ENCODE measurements around the gene NARF.

Gene NARF

DNA sequence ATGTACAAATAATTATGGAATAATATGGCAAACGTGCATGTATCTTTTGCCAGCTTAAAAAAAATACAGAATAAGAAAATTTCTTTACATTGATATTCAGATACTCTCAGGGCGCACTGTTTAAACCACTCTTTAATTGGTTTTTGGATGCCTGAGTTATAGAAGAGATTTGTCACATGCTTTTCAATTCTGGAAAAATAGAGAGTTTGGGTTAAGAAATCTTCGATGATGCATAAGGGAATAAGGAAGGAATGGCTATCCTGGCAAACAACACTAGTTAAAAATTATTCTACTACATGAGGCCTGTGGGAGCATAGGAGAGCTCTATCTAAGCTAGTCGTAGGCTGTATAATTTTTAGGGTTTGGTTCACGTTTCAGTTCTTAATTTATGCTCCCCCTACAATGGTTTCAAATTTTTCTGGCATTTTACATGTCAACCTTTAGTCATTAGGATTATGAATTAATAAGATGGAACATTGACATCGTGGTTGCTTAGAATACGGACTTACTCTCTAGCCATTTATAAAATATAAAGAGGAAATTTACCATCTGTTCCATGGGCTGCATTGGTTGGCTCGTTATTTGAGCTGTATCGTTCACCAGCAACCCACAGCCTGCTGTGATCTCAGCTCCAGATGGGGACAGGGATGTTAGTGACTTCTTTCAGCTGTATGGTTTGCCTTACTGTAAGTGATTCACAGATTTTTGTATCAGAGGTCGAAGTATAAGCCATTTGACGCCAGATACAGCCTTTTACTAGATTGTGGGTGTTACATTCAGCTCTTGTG, 15.9 kb downstream of the NARF start:
- Histone ChIP-seq H3K4me3 (ENCODE audit: low read length) (no peak overlapping the region), H3K4me1 (ENCODE audit: control insufficient read depth, insufficient read depth, low read length) (no peaks in the 10 kb centered on the region), H3K9me3 (ENCODE audit: control insufficient read depth, low read length) (no peaks in the 10 kb centered on the region), H3K36me3 (ENCODE audit: control insufficient read depth, insufficient read depth, low read length) (peaks cover 8% of the 10 kb centered on the region), H3K9ac (ENCODE audit: low read length) (no peak overlapping the region), H3K27me3 (ENCODE audit: control insufficient read depth, insufficient read depth, low read length) (no peaks in the 10 kb centered on the region)

DNA sequence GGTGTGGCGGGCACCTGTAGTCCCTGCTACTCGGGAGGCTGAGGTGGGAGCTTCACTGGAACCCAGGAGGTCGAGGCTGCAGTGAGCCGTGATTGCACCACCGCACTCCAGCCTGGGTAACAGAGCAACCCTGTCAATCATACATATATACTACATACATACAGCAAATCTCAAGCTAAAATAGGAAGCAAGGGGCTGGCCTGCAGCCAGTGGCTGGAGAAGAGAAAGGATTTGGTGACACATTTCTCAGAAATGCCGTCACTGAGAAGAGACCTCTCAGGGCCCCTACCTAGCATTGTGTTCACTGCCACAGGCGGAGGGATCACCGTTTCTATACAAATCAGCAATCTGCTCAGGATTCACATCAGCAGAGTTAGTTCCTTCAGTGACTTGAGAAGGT, 16.9 kb downstream of the NARF start:
- H3K4me3 ChIP-seq (ENCODE audit: low read length) = no peak overlapping the region
- H3K27me3 ChIP-seq (ENCODE audit: control insufficient read depth, insufficient read depth, low read length) = no peaks in the 10 kb centered on the region
- H3K9me3 ChIP-seq (ENCODE audit: control insufficient read depth, low read length) = no peaks in the 10 kb centered on the region
- H3K4me1 ChIP-seq (ENCODE audit: control insufficient read depth, insufficient read depth, low read length) = no peaks in the 10 kb centered on the region
- H3K9ac ChIP-seq (ENCODE audit: low read length) = no peak overlapping the region
- peaks cover 14% of the 10 kb centered on the region for H3K36me3 ChIP-seq (ENCODE audit: control insufficient read depth, insufficient read depth, low read length)

DNA sequence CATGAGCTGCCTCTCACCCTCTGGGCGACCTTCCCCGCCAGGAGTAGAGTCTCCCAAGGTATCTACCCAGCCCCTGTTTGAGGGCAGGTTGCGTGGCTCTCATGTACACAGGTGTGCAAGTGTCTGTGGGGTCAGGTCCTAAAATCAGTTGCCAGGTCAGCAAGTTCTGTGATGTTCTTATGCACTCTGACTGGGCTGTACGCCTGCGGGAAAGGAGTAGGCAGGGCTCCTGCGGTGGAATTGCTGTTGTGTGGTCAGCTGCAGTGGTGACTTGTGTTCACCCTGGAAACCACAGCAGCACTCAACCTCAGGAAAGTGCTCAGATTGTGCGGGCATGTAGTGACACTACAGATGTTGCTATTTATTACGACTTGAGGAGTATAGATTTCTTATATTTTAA, 19.4 kb downstream of the NARF start:
- Histone ChIP-seq H3K27me3 (ENCODE audit: control insufficient read depth, insufficient read depth, low read length) (no peaks in the 10 kb centered on the region), H3K9ac (ENCODE audit: low read length) (no peak overlapping the region), H3K4me3 (ENCODE audit: low read length) (no peak overlapping the region), H3K36me3 (ENCODE audit: control insufficient read depth, insufficient read depth, low read length) (peaks cover 14% of the 10 kb centered on the region), H3K4me1 (ENCODE audit: control insufficient read depth, insufficient read depth, low read length) (no peaks in the 10 kb centered on the region), H3K9me3 (ENCODE audit: control insufficient read depth, low read length) (no peaks in the 10 kb centered on the region)

DNA sequence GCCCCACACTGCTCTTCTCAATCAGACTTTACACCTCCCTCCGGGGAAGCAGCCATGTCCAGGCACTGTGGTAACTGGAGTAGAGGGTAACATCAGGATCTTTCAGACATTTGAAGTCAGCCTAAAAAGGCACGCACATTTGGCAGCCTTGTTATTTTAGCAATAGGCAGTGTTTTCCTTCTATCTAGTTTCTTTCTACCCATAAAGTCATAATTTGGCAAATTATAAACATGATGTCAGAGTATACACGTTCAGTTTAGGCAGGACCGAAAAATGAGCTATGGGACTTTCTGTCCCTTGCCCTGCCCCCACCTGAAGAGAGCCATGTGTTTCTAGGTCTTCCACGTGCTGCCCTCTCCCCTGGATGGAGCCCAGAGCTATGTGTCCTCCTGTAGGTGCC, 21.1 kb downstream of the NARF start:
- Histone ChIP-seq H3K36me3 (ENCODE audit: control insufficient read depth, insufficient read depth, low read length) (peaks cover 19% of the 10 kb centered on the region), H3K4me1 (ENCODE audit: control insufficient read depth, insufficient read depth, low read length) (no peaks in the 10 kb centered on the region), H3K4me3 (ENCODE audit: low read length) (no peak overlapping the region), H3K27me3 (ENCODE audit: control insufficient read depth, insufficient read depth, low read length) (no peaks in the 10 kb centered on the region), H3K9me3 (ENCODE audit: control insufficient read depth, low read length) (no peaks in the 10 kb centered on the region), H3K9ac (ENCODE audit: low read length) (no peak overlapping the region)

DNA sequence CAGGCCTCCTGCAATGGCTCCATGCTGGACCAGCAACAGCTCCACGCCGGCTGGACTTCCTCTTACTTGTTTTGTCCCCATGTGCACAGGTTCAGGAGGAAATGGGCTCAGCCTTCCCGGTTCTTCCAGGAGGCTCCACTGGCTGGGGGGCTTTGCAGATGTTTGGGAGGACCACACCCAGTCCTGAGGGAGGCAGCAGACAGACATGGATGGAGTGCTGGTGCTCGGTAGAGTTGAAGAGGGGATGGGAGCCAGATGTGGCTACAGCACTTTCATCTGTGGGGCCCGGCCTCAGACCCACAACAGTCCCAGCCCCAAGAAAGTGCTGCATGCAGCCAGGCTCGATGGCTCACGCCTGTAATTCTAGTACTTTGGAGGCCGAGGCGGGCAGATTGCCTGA, 21.8 kb downstream of the NARF start:
- no peaks in the 10 kb centered on the region for H3K27me3 ChIP-seq (ENCODE audit: control insufficient read depth, insufficient read depth, low read length)
- peaks cover 23% of the 10 kb centered on the region for H3K36me3 ChIP-seq (ENCODE audit: control insufficient read depth, insufficient read depth, low read length)
- H3K4me3 ChIP-seq (ENCODE audit: low read length) = no peak overlapping the region
- H3K4me1 ChIP-seq (ENCODE audit: control insufficient read depth, insufficient read depth, low read length) = no peaks in the 10 kb centered on the region
- H3K9ac ChIP-seq (ENCODE audit: low read length) = no peak overlapping the region
- H3K9me3 ChIP-seq (ENCODE audit: control insufficient read depth, low read length) = no peaks in the 10 kb centered on the region

DNA sequence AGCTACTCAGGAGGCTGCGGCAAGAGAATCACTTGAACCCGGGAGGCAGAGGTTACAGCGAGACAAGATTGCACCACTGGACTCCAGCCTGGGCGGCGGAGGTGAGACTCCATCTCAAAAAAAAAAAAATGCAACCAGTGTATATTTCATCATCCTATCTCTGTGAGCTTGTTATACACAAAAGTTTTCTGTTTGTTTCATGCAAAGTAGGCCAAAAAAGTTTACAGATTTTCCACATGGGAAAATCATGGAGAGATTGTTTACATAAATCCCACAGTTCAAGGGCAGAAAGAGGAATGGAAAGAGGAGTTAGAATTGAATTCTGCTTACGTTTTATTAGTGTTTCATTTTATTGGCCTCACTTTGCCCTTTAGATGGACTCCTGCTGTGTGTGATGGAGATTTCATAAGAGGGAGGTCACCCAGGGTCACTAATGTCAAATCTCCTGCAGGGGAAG, 24.7 kb downstream of the NARF start:
- no peak overlapping the region for H3K4me3 ChIP-seq (ENCODE audit: low read length)
- peaks cover 30% of the 10 kb centered on the region for H3K36me3 ChIP-seq (ENCODE audit: control insufficient read depth, insufficient read depth, low read length)
- no peaks in the 10 kb centered on the region for H3K9me3 ChIP-seq (ENCODE audit: control insufficient read depth, low read length)
- peaks cover 8% of the 10 kb centered on the region for H3K4me1 ChIP-seq (ENCODE audit: control insufficient read depth, insufficient read depth, low read length)
- H3K27me3 ChIP-seq (ENCODE audit: control insufficient read depth, insufficient read depth, low read length) = no peaks in the 10 kb centered on the region
- no peak overlapping the region for H3K9ac ChIP-seq (ENCODE audit: low read length)

DNA sequence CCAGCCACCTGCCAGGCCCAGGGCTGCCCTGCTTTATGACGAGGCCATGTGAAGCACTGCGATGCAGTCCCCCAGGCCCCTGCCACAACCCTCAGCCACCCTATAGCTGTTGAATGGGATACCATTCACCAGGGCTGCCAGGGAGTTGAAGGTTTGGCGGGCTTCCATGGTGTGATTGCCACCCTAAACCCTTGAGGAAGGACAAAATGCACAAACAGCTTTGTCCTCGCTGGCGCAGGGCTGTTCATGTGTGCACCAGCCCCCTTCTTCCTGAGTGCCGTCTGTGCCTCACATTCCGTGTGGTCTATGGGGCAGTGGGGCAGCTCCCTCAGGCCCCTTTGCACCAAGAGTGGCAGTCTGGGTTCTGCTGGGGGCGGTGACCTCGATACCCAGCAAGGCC, 25.3 kb downstream of the NARF start:
- Histone ChIP-seq H3K9me3 (ENCODE audit: control insufficient read depth, low read length) (no peaks in the 10 kb centered on the region), H3K36me3 (ENCODE audit: control insufficient read depth, insufficient read depth, low read length) (peaks cover 27% of the 10 kb centered on the region)

DNA sequence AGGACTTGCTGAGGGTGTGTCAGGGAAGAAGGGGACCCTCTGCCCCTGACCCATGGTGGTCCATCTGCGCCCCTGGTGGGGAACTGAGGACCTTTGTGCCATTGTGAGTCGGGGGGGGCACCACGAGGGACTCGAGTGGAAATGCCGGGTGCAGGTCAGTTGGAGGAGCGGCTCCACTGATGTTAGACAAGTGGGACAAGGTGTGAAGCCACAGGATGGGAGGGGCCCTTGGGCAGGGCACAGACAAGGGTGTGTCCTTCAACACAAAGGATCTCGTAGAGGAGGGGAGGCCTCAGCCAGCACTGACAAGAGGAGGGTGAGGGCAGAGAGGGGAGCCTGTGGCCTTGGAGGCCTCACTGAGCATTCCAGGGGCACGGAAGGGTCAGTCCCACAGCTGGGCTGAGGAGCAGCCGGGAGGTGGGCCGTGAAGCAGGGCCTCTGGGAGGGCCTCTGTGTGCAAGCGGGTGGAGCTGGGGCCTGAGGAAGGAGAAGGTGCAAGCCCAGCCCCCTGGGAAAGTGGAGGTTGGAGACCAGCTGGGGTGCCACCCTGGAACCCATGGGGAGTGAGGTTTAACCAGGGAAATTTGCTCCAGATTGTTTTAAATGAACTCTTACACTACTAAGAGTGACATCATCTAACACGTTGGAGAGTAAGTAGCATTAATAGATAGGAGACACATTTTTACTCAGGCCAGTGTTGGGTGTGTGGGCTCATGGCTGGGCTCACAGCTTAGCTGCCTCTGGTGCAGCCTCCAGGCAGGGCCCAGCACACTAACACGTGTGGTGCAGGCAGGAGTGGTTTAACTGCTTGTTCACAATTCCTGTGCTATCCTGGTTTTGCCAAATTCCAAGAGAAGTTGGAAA, 27.9 kb downstream of the NARF start:
- H3K27me3 ChIP-seq (ENCODE audit: control insufficient read depth, insufficient read depth, low read length) = no peaks in the 10 kb centered on the region
- H3K36me3 ChIP-seq (ENCODE audit: control insufficient read depth, insufficient read depth, low read length) = peaks cover 16% of the 10 kb centered on the region

More for the DNA sequence above, 25.3 kb downstream of the NARF start:
- Histone ChIP-seq H3K4me1 (ENCODE audit: control insufficient read depth, insufficient read depth, low read length) (peaks cover 8% of the 10 kb centered on the region), H3K27me3 (ENCODE audit: control insufficient read depth, insufficient read depth, low read length) (no peaks in the 10 kb centered on the region), H3K9ac (ENCODE audit: low read length) (no peak overlapping the region), H3K4me3 (ENCODE audit: low read length) (no peak overlapping the region)

DNA sequence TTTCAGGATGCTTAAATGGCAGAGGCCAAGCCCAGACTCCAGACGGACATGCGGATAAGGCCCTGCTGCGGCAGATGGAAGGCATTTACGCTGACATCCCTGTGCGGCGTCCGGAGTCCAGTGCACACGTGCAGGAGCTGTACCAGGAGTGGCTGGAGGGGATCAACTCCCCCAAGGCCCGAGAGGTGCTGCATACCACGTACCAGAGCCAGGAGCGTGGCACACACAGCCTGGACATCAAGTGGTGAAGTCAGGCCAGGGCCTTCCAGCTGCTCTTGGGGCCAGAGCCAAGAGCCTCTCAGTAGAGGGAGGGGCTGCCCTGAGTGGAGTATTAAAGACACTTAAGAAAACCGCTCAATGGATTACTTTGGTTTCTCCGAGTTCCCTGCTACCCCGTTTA, 29.4 kb downstream of the NARF start:
- H3K9me3 ChIP-seq (ENCODE audit: control insufficient read depth, low read length) = no peaks in the 10 kb centered on the region
- H3K4me1 ChIP-seq (ENCODE audit: control insufficient read depth, insufficient read depth, low read length) = peaks cover 25% of the 10 kb centered on the region
- no peak overlapping the region for H3K9ac ChIP-seq (ENCODE audit: low read length)
- H3K27me3 ChIP-seq (ENCODE audit: control insufficient read depth, insufficient read depth, low read length) = no peaks in the 10 kb centered on the region
- peaks cover 16% of the 10 kb centered on the region for H3K36me3 ChIP-seq (ENCODE audit: control insufficient read depth, insufficient read depth, low read length)
- H3K4me3 ChIP-seq (ENCODE audit: low read length) = no peak overlapping the region

More for the DNA sequence above, 27.9 kb downstream of the NARF start:
- peaks cover 18% of the 10 kb centered on the region for H3K4me1 ChIP-seq (ENCODE audit: control insufficient read depth, insufficient read depth, low read length)
- no peaks in the 10 kb centered on the region for H3K9me3 ChIP-seq (ENCODE audit: control insufficient read depth, low read length)
- no peak overlapping the region for H3K9ac ChIP-seq (ENCODE audit: low read length)
- no peak overlapping the region for H3K4me3 ChIP-seq (ENCODE audit: low read length)

DNA sequence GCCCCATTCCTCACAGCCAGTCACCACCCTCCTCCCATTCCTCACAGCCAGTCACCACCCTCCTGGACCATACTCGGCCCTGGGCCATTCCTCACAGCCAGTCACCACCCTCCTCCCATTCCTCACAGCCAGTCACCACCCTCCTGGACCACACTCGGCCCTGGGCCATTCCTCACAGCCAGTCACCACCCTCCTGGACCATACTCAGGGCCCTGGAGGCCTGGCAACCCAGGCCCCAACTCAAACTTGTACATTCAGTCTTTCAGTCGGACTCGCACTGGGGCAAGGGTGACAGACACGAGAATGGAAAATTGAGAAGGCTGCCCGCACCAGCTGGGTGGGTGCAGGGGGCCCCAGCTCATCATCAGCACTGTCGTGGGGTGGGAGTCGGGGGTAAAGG, 30.6 kb downstream of the NARF start:
- Histone ChIP-seq H3K9ac (ENCODE audit: low read length) (no peak overlapping the region), H3K27me3 (ENCODE audit: control insufficient read depth, insufficient read depth, low read length) (no peaks in the 10 kb centered on the region), H3K9me3 (ENCODE audit: control insufficient read depth, low read length) (no peaks in the 10 kb centered on the region), H3K4me1 (ENCODE audit: control insufficient read depth, insufficient read depth, low read length) (peaks cover 34% of the 10 kb centered on the region), H3K36me3 (ENCODE audit: control insufficient read depth, insufficient read depth, low read length) (peaks cover 16% of the 10 kb centered on the region), H3K4me3 (ENCODE audit: low read length) (no peak overlapping the region)

DNA sequence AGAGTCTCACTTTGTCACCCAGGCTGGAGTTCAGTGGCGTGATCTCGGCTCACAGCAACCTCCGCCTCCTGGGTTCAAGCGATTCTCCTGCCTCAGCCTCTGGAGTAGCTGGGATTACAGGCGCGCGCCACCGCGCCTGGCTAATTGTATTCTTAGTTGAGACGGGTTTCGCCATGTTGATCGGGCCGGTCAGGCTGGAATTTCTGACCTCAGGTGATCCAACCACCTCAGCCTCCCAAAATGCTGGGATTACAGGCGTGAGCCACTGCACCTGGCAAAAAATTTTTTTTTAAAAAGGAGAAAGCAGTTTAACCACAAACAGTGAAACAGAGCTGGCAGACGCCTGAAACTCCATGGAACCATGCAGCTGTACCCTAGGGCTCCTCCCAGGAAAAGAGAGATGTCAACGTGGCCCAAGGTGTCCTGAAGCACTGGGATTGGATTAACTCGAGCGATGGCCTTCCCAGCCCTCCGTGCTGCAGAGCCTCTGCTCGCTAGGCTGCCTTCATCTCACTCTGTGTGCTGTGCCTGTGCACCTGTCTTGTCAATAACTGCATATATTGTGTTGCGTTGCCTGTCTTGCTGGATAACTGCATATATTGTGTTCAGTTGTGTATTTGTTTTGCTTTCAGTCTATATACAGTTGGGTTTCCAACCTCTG, 31.4 kb downstream of the NARF start:
- peaks cover 8% of the 10 kb centered on the region for H3K36me3 ChIP-seq (ENCODE audit: control insufficient read depth, insufficient read depth, low read length)
- H3K9ac ChIP-seq (ENCODE audit: low read length) = no peak overlapping the region
- no peaks in the 10 kb centered on the region for H3K27me3 ChIP-seq (ENCODE audit: control insufficient read depth, insufficient read depth, low read length)
- H3K4me3 ChIP-seq (ENCODE audit: low read length) = no peak overlapping the region
- H3K9me3 ChIP-seq (ENCODE audit: control insufficient read depth, low read length) = no peaks in the 10 kb centered on the region
- peaks cover 38% of the 10 kb centered on the region for H3K4me1 ChIP-seq (ENCODE audit: control insufficient read depth, insufficient read depth, low read length)
